Keratinocyte (primary cell): Measurements from ENCODE around the gene MYCBPAP. TPM values are rescaled to one million over a fixed set of nuclear protein-coding genes. Genes with fewer than 3 reads are reported as not detected.

Experiments used
- DNase-seq: peaks from one replicate; pipeline ENCODE4 v3.0.0-alpha.2; 2011; ENCODE audit warnings: low read depth, missing footprints, low spot score
- FAIRE-seq: peaks from 2 replicates; lab custom pipeline; 2011; peaks lifted over from hg19 to GRCh38; lab: Jason Lieb, UNC
- H2AFZ ChIP-seq: 2 replicates; pipeline ENCODE4 v1.6.0; 2012; ENCODE audit warnings: low read length, control low read depth, inconsistent platforms; ENCODE audit not compliant: control insufficient read depth
- H3K27ac ChIP-seq: 2 replicates; pipeline ENCODE4 v1.5.1; 2011; ENCODE audit warnings: low read length; ENCODE audit not compliant: control insufficient read depth, insufficient read depth
- H3K27me3 ChIP-seq: 3 replicates; pipeline ENCODE4 v1.6.0; 2011; ENCODE audit warnings: low read length; ENCODE audit not compliant: control insufficient read depth, insufficient read depth; ENCODE audit errors: extremely low read depth
- H3K36me3 ChIP-seq, 2 experiments: 2 replicates in 1 of 2; 3 replicates in 1 of 2; pipeline ENCODE4 v1.5.1; 2011; ENCODE audit warnings: low read length in 2 of 2, mild to moderate bottlenecking in 1 of 2; ENCODE audit not compliant: control insufficient read depth in 2 of 2, insufficient read depth in 2 of 2; ENCODE audit errors: extremely low read depth in 1 of 2
- H3K4me1 ChIP-seq: 3 replicates; pipeline ENCODE4 v1.5.1; 2011; ENCODE audit warnings: low read length; ENCODE audit not compliant: control insufficient read depth, insufficient read depth; ENCODE audit errors: extremely low read depth
- H3K4me2 ChIP-seq: 3 replicates; pipeline ENCODE4 v1.6.0; 2011; ENCODE audit warnings: low read depth, low read length; ENCODE audit not compliant: control insufficient read depth, insufficient read depth; ENCODE audit errors: extremely low read depth
- H3K4me3 ChIP-seq, 3 experiments: fragments of 200-600 bp in 1 of 3; sonication (generic) in 1 of 3; 2 replicates in 2 of 3; 3 replicates in 1 of 3; pipeline ENCODE4 v1.5.1; 2011 to 2016; ENCODE audit warnings: low read length in 3 of 3, mild to moderate bottlenecking in 3 of 3, control low read depth in 2 of 3, inconsistent platforms in 1 of 3, low read depth in 1 of 3, mixed read lengths in 1 of 3, mixed run types in 1 of 3, moderate library complexity in 1 of 3; ENCODE audit not compliant: control insufficient read depth in 2 of 3, insufficient read depth in 2 of 3; ENCODE audit errors: extremely low read depth in 1 of 3
- H3K79me2 ChIP-seq: 2 replicates; pipeline ENCODE4 v1.6.0; 2012; ENCODE audit warnings: low read length; ENCODE audit not compliant: control insufficient read depth, insufficient read depth
- H3K9ac ChIP-seq: 3 replicates; pipeline ENCODE4 v1.6.0; 2011; ENCODE audit warnings: low read length; ENCODE audit not compliant: control insufficient read depth, insufficient read depth; ENCODE audit errors: extremely low read depth
- H3K9me1 ChIP-seq: 3 replicates; pipeline ENCODE4 v1.6.0; 2011; ENCODE audit warnings: low read length; ENCODE audit not compliant: control insufficient read depth, insufficient read depth; ENCODE audit errors: extremely low read depth
- H3K9me3 ChIP-seq: 2 replicates; pipeline ENCODE4 v1.5.1; 2012; ENCODE audit warnings: low read depth, low read length; ENCODE audit not compliant: control insufficient read depth
- H4K20me1 ChIP-seq: 3 replicates; pipeline ENCODE4 v1.6.0; 2011; ENCODE audit warnings: low read length; ENCODE audit not compliant: control insufficient read depth, insufficient read depth; ENCODE audit errors: extremely low read depth
- CTCF ChIP-seq, 3 experiments: IDR thresholded peaks in 1 of 3; conservative IDR thresholded peaks in 1 of 3; optimal IDR thresholded peaks in 1 of 3; 2 replicates in 2 of 3; 3 replicates in 1 of 3; pipeline versions ENCODE3 to v1.5.1; 2011; ENCODE audit warnings: low read length in 3 of 3, mild to moderate bottlenecking in 3 of 3, moderate library complexity in 2 of 3, control low read depth in 1 of 3, inconsistent platforms in 1 of 3; ENCODE audit not compliant: insufficient read depth in 2 of 3; ENCODE audit errors: extremely low read depth in 1 of 3
- EZH2 ChIP-seq: IDR thresholded peaks from one replicate; pipeline ENCODE4 v1.6.1; 2012; ENCODE audit warnings: inconsistent platforms, mild to moderate bottlenecking, low read length, moderate library complexity
- dilution Hi-C: fragments of 300-500 bp; cut with MboI; formaldehyde crosslinking; loops from one replicate; pipeline ENCODE4 v1.7.0; 2020; ENCODE audit warnings: low sequenced_read_pairs; ENCODE audit not compliant: extremely low pct_ligation_motif_present
- polyA plus RNA-seq, 5 experiments: library from polyadenylated mRNA; depleted of rRNA in 3 of 5; stranded (reverse) in 3 of 5; stranded (forward) in 1 of 5; unstranded in 1 of 5; fragments of >200 nt; gene quantifications; 1 replicate in 1 of 5; 2 replicates in 3 of 5; 3 replicates in 1 of 5; pipeline versions ENCODE4 v1.2.1 to v1.2.3, GENCODE V29; 2011 to 2012; ENCODE audit warnings: missing spikeins in 2 of 5, low read depth in 1 of 5, low replicate concordance in 1 of 5

MYCBPAP gene
- polyA plus RNA-seq, 1 donor (not counting 4 experiments of a cell fraction or from before 2014, with no cell fraction given), result 9.5 TPM

GRCh38 chr17:50562242-50563091, 54.2 kb downstream of the MYCBPAP start:
- no peak for DNase-seq
- no peaks in the 10 kb centered on the region for H3K79me2 ChIP-seq
- no peak for FAIRE-seq
- no peaks in the 10 kb centered on the region for H3K36me3 ChIP-seq
- TF ChIP-seq CTCF (optimal IDR thresholded peaks at IDR 0.05 in 1 of 3, IDR thresholded peaks at IDR 0.05 in 1 of 3, conservative IDR thresholded peaks at IDR 0.05 in 1 of 3; ENCODE audit: extremely low read depth in 1 of 3, insufficient read depth in 2 of 3, low read length in 3 of 3) (no peak), EZH2 (peak; percentile 99)
- H3K4me3 ChIP-seq, result no peak overlapping the region
- H3K9me1 ChIP-seq, result no peaks in the 10 kb centered on the region
- H3K9ac ChIP-seq, result no peak overlapping the region
- no peak overlapping the region for H3K4me2 ChIP-seq
- H3K27me3 ChIP-seq, result peaks cover 74% of the 10 kb centered on the region
- dilution Hi-C loops, result no loop called here
- H3K27ac ChIP-seq, result no peak overlapping the region
- H4K20me1 ChIP-seq, result peaks cover 2% of the 10 kb centered on the region
- H3K4me1 ChIP-seq, result peaks cover 13% of the 10 kb centered on the region
- H3K9me3 ChIP-seq, result no peaks in the 10 kb centered on the region
- H2AFZ ChIP-seq, result no peak overlapping the region

GRCh38 chr17:50563092-50563511, 54.9 kb downstream of the MYCBPAP start:
- H2AFZ ChIP-seq, result no peak overlapping the region
- peaks cover 2% of the 10 kb centered on the region for H4K20me1 ChIP-seq
- TF ChIP-seq CTCF (optimal IDR thresholded peaks at IDR 0.05 in 1 of 3, IDR thresholded peaks at IDR 0.05 in 1 of 3, conservative IDR thresholded peaks at IDR 0.05 in 1 of 3; ENCODE audit: extremely low read depth in 1 of 3, insufficient read depth in 2 of 3, low read length in 3 of 3), result no peak
- no peak for TF ChIP-seq EZH2
- no peak overlapping the region for H3K27ac ChIP-seq
- H3K4me1 ChIP-seq, result peaks cover 13% of the 10 kb centered on the region
- no peaks in the 10 kb centered on the region for H3K9me1 ChIP-seq
- H3K36me3 ChIP-seq, result no peaks in the 10 kb centered on the region
- H3K9ac ChIP-seq, result no peak overlapping the region
- no peak overlapping the region for H3K4me2 ChIP-seq
- no peaks in the 10 kb centered on the region for H3K79me2 ChIP-seq
- dilution Hi-C loops, result no loop called here
- H3K27me3 ChIP-seq, result peaks cover 74% of the 10 kb centered on the region
- H3K9me3 ChIP-seq, result no peaks in the 10 kb centered on the region
- FAIRE-seq, result no peak
- H3K4me3 ChIP-seq, result no peak overlapping the region
- no peak for DNase-seq
